VCaP (cell line): ENCODE data around the gene PARVB.
A peak's percentile ranks its signal among the peaks of the same experiment; 100 is the strongest.

Experiments
- H3K27ac ChIP-seq: fragments of 450-650 bp; 2 replicates; pipeline ENCODE4 v1.5.1; 2017
- TF ChIP-seq, protein P1 (sequence below): fragments of 450-650 bp; conservative IDR thresholded peaks from 2 replicates; pipeline ENCODE4 v1.5.1; 2017; ENCODE audit warnings: mild to moderate bottlenecking, moderate library complexity

The PARVB gene

DNA sequence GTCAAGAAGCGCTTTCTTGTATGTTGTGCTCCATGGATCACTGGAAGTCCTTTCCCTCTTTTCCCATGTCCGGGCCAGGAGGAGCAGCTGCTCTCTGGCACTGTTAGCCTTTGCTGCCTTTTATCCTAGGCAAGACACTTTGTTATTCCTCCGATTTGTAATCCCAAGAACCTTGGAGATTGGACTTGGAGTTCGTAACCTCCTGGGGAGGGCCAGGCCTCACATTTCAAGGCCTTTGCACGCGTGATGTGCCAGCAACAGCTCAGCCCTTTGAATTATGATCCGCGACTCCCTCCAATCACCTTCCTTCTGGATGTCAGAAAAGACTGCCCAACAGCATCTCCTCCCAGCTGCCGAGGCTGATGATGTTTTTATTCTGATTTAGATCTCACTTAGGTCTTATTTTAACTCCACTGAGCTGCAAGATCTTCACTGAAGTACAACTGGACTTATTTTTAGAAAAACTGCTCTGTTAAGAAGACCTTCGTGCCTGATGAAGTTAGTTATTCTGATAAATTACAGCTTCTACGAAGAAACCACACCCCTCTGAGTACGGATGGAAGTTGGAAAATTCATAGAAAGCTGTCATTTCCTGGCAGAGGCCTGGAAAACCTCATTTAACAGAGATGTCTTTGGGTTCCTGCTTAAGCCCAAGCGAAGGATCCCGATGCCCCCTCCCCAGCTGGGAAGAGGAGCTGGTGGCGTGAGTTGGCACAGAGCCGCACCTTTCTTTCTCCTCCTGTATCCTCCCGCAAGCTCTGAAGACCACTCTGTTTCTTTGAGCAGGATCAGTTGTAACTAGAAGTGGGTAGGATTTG, 62.4 kb downstream of the PARVB start:
- peak overlapping the region; percentile 22; the same call in 1 of the 2 replicates for H3K27ac ChIP-seq
- TF ChIP-seq, protein P1, sequence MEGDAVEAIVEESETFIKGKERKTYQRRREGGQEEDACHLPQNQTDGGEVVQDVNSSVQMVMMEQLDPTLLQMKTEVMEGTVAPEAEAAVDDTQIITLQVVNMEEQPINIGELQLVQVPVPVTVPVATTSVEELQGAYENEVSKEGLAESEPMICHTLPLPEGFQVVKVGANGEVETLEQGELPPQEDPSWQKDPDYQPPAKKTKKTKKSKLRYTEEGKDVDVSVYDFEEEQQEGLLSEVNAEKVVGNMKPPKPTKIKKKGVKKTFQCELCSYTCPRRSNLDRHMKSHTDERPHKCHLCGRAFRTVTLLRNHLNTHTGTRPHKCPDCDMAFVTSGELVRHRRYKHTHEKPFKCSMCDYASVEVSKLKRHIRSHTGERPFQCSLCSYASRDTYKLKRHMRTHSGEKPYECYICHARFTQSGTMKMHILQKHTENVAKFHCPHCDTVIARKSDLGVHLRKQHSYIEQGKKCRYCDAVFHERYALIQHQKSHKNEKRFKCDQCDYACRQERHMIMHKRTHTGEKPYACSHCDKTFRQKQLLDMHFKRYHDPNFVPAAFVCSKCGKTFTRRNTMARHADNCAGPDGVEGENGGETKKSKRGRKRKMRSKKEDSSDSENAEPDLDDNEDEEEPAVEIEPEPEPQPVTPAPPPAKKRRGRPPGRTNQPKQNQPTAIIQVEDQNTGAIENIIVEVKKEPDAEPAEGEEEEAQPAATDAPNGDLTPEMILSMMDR, result no peak

- TF ChIP-seq, protein P1, result no peak
- no peak overlapping the region for H3K27ac ChIP-seq
These were observed 63.0 kb downstream of the PARVB start for GRCh38 chr22:44087089-44087430.

- no peak overlapping the region for H3K27ac ChIP-seq
- TF ChIP-seq, protein P1, result no peak
These were observed 65.0 kb downstream of the PARVB start for GRCh38 chr22:44088976-44089570.

DNA sequence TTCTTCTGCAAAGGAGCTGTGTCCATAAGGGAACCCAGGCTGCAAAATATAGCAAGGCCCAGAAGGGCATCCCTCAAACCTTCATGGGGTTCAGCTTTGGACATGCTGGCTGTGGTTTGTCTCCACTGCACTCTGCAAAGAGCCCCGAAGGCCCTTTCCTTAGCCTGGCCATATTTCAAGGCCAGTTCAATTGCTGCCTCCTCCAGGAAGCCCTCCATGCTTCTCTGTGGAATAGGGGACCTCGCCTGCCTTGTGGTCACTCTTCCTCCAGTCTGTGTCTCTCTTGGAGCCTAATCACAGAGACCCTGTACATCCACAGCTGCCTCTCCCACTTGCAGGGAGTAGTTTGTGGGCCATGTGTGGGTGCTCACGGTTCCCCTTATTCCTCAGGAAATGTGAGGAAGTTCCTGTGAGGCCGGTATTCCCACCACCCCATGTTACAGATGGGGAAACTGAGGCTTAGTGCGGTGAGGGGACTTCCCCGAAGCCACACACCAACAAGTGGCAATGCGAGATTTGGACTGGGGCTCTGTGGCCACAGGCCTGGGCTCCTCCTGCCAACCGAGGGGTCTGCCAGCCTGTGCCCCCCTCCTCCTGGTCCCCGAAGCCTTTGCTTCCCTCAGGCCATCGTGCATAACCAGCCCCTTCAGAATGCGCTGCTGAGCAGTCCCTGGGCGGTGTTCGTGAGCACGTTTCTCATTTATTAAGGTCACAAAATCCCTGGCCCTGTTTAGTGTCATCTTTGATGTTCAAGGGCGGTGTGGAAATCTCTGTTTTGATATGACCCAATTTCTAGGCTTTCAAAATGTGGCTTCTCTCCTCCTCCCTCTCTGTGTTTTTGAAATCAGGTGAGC, 65.8 kb downstream of the PARVB start:
- no peak overlapping the region for H3K27ac ChIP-seq
- TF ChIP-seq, protein P1, result no peak

DNA sequence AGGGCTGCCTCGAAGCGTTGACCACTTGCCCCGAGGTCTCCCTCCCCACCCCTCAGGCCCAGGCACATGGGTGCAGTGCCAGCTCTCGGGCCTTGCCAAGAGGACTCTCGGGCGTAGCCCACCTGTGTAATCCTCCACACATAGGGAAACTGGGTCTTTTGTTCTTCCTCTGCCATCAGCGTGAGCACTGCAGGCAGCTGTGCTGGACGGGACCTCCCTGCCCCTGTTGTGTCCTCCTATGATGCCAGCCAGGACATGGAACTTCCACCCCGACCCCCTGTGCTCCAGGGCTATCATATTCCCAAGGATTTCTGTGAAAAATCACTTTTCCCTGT, 66.4 kb downstream of the PARVB start:
- no peak overlapping the region for H3K27ac ChIP-seq
- TF ChIP-seq, protein P1, result no peak

GRCh38 chr22:44091021-44091721, 67.1 kb downstream of the PARVB start:
- TF ChIP-seq, protein P1, result 0 out of 2 replicates have a peak, but pooled peaks have one; percentile 17
- H3K27ac ChIP-seq, result no peak overlapping the region
